Body of pancreas (tissue), 4 donors: ENCODE data around the gene NKX2-1. TPM values are rescaled to one million over a fixed set of nuclear protein-coding genes. Genes with fewer than 3 reads are reported as not detected.

Experiments
- ATAC-seq: fragments of 150-250 bp; one replicate; pipeline ENCODE4 v1.9.1; 2016
- DNase-seq, 4 donors: peaks; one replicate each; pipeline ENCODE4 v3.0.0-alpha.2; 2019
- H3K27ac ChIP-seq, 4 donors: fragments of 200-600 bp; sonication (generic); 1 replicate in 3 of 4; 2 replicates in 1 of 4; pipeline versions ENCODE4 v1.5.1 to v1.6.1; 2016 to 2019; ENCODE audit warnings: mild to moderate bottlenecking in 1 of 4, mixed read lengths in 1 of 4, moderate library complexity in 1 of 4
- H3K27me3 ChIP-seq, 2 donors: fragments of 200-600 bp; sonication (generic); one replicate each; pipeline ENCODE4 v1.6.0; 2016; ENCODE audit warnings: mild to moderate bottlenecking in 1 of 2
- H3K36me3 ChIP-seq, 2 donors: fragments of 200-600 bp; sonication (generic); replicated peaks in 1 of 2; 2 replicates each; pipeline ENCODE4 v1.5.1; 2016; ENCODE audit warnings: low read depth in 2 of 2; ENCODE audit not compliant: insufficient read depth in 1 of 2
- H3K4me1 ChIP-seq: fragments of 200-600 bp; sonication (generic); one replicate; pipeline ENCODE4 v1.6.0; 2016
- H3K4me3 ChIP-seq, 2 donors: fragments of 200-600 bp; sonication (generic); 1 replicate in 1 of 2; 2 replicates in 1 of 2; pipeline ENCODE4 v1.5.1; 2016 to 2019
- H3K9me3 ChIP-seq, 3 donors: fragments of 200-600 bp; sonication (generic); 1 replicate in 2 of 3; 2 replicates in 1 of 3; pipeline ENCODE4 v1.5.1; 2016
- CTCF ChIP-seq, 7 experiments: fragments of 450-650 bp in 4 of 7; fragments of 200-600 bp in 3 of 7; sonication (generic) in 3 of 7; IDR thresholded peaks; one replicate each; pipeline ENCODE4 v1.5.1; 2016 to 2019; ENCODE audit warnings: antibody characterized with exemption in 7 of 7
- POLR2A ChIP-seq, 3 donors: fragments of 450-650 bp; IDR thresholded peaks; one replicate each; pipeline ENCODE4 v1.6.1; 2016; ENCODE audit warnings: antibody characterized with exemption in 3 of 3, mild to moderate bottlenecking in 2 of 3
- WGBS, 2 donors: methylation state at CpG; one replicate each; pipeline ENCODE4 v1.1.5; 2017; 5-methylcytosine and 5-hydroxymethylcytosine counted together
- intact Hi-C: fragments of 100-400 bp; cut with DNase I; formaldehyde crosslinking; loops from one replicate; pipeline ENCODE4 v1.15.1; 2023
- total RNA-seq, 2 donors: library from RNA; depleted of rRNA; stranded (reverse); fragments of >200 nt; gene quantifications; one replicate each; pipeline ENCODE4 v1.1.0, GENCODE V29; 2016

The NKX2-1 gene
- not detected for total RNA-seq

- no peak within 1 kb of the TSS for H3K27ac ChIP-seq
- no peaks in the 10 kb centered on the region for H3K9me3 ChIP-seq
- 1% methylated on average over 25 to 46 of the region's 49 CpGs for WGBS, 2 donors
- ATAC-seq (no peak), DNase-seq (no peak)
- H3K4me3 ChIP-seq = no peak within 1 kb of the TSS
- H3K36me3 ChIP-seq = no peaks in the 10 kb centered on the region
- peaks cover 0 to 79% of the 10 kb centered on the region in 2 donors for H3K27me3 ChIP-seq
- H3K4me1 ChIP-seq = peaks cover 70% of the 10 kb centered on the region
- no peak for TF ChIP-seq CTCF (IDR thresholded peaks at IDR 0.05)
- intact Hi-C loops = no loop called here
These were observed at the start of gene NKX2-1 for GRCh38 chr14:36519431-36520321. NKX2-1 (minus strand) TSS chr14:36520232; CDS start chr14:36520129, 103 bp downstream.

- no peaks in the 10 kb centered on the region for H3K9me3 ChIP-seq
- TF ChIP-seq CTCF (IDR thresholded peaks at IDR 0.05) (peak; percentile 53 to 81 (median 63)), POLR2A (IDR thresholded peaks at IDR 0.05) (no peak)
- no peaks in the 10 kb centered on the region for H3K27me3 ChIP-seq
- no peak overlapping the region for H3K27ac ChIP-seq
- ATAC-seq (peak; percentile 38), DNase-seq (peak in 3 of 4 donors; percentile 8 to 50 (median 37))
- H3K36me3 ChIP-seq = no peaks in the 10 kb centered on the region
- H3K4me1 ChIP-seq = no peaks in the 10 kb centered on the region
- H3K4me3 ChIP-seq = no peak overlapping the region
- intact Hi-C loops = loop anchor here (10.0 kb wide), 1 partner anchor 598 kb away; no protein-coding TSS in a partner anchor
- WGBS, 2 donors = 49% methylated on average over 9 of the region's 9 CpGs
These were observed 36.9 kb upstream of the NKX2-1 start for GRCh38 chr14:36556811-36557433.

GRCh38 chr14:36555998-36556743 is 36.1 kb upstream of the NKX2-1 start:
- no peak for DNase-seq
- H3K4me1 ChIP-seq = no peaks in the 10 kb centered on the region
- no peaks in the 10 kb centered on the region for H3K27me3 ChIP-seq
- no peak overlapping the region for H3K27ac ChIP-seq
- TF ChIP-seq CTCF (IDR thresholded peaks at IDR 0.05) = no peak
- no peak for TF ChIP-seq POLR2A (IDR thresholded peaks at IDR 0.05)
- no peaks in the 10 kb centered on the region for H3K36me3 ChIP-seq
- no peak overlapping the region for H3K4me3 ChIP-seq
- no peaks in the 10 kb centered on the region for H3K9me3 ChIP-seq
- intact Hi-C loops = loop anchor here (10.0 kb wide), 1 partner anchor 599 kb away; no protein-coding TSS in a partner anchor
- ATAC-seq = no peak
- WGBS, 2 donors = 56 to 63% methylated on average over 6 of the region's 6 CpGs

GRCh38 chr14:36553656-36554260 is 33.7 kb upstream of the NKX2-1 start:
- Histone ChIP-seq H3K4me1 (no peaks in the 10 kb centered on the region), H3K4me3 (no peak overlapping the region), H3K27ac (no peak overlapping the region), H3K9me3 (no peaks in the 10 kb centered on the region), H3K27me3 (no peaks in the 10 kb centered on the region), H3K36me3 (no peaks in the 10 kb centered on the region)
- intact Hi-C loops = loop anchor here (10.0 kb wide), 1 partner anchor 601 kb away; no protein-coding TSS in a partner anchor
- ATAC-seq = peak; percentile 73
- 31 to 35% methylated on average over 4 of the region's 4 CpGs for WGBS, 2 donors
- TF ChIP-seq CTCF (IDR thresholded peaks at IDR 0.05) (peak; percentile 57 to 72 (median 60)), POLR2A (IDR thresholded peaks at IDR 0.05) (no peak)
- DNase-seq = peak; percentile 25 to 53 (median 40)
